ENCODE data around the gene RPS10. TPM values are rescaled to one million over a fixed set of nuclear protein-coding genes. Genes with fewer than 3 reads are reported as not detected.
"Not testable (repeated sequence)": the region's sequence is repeated elsewhere in the genome, so short reads cannot be mapped to it uniquely, and the experiment has no call there.

The RPS10 gene
- total RNA-seq, 5 donors from 2014 or later (not counting 1 experiment from before 2014, with no cell fraction given): 2,352 to 2,733 (median 2,512) TPM

DNA sequence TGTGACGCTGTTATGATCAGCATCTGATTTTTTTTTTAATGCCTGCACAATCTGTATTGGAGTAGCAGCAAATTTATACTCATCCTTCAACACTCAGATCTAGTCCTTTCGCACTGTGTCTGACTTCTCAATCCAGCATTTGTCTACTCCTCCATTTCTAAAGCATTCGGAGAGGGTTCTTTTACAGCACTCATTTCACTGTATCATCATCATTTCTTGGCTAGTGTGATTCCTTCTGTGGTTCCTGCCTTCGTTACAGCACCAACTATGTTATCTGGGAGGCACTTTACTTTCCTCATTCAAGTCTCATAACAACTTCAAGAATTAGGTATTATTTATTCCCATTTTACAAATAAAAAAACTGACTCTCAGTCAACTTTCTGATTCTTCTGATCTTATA is 51.4 kb downstream of the RPS10 start:
- no peaks in the 10 kb centered on the region for H3K27me3 Mint-ChIP-seq
- peaks cover 0 to 2% of the 10 kb centered on the region in 2 experiments for H3K4me1 ChIP-seq (ENCODE audit: control insufficient read depth in 1 of 2, extremely low read depth in 1 of 2, insufficient read depth in 2 of 2, low read length in 2 of 2)
- no peak overlapping the region for H3K27ac Mint-ChIP-seq
- H3K9me3 ChIP-seq: no peaks in the 10 kb centered on the region
- 100% methylated on average over 1 of the region's 4 CpGs for WGBS (ENCODE audit: insufficient coverage)
- H3K27ac ChIP-seq (ENCODE audit: low read length): no peak overlapping the region
- CTCF ChIA-PET: no interaction called here
- H3K36me3 Mint-ChIP-seq: peaks cover 8% of the 10 kb centered on the region
- POLR2A ChIA-PET: no interaction called here
- no peak overlapping the region for H3K4me3 Mint-ChIP-seq
- peaks cover 24 to 33% (median 24%) of the 10 kb centered on the region in 3 donors for H3K4me1 Mint-ChIP-seq
- H3K27me3 ChIP-seq (replicated peaks in 1 of 2; ENCODE audit: control insufficient read depth in 2 of 2, extremely low read depth in 1 of 2, insufficient read depth in 2 of 2, low read length in 1 of 2): no peaks in the 10 kb centered on the region
- peaks cover 0 to 3% of the 10 kb centered on the region in 2 donors for H3K36me3 ChIP-seq (ENCODE audit: control insufficient read depth in 2 of 2, extremely low read depth in 1 of 2, insufficient read depth in 1 of 2, low read length in 1 of 2)
- H3K9me3 Mint-ChIP-seq: no peaks in the 10 kb centered on the region
- no peak for DNase-seq
- no peak overlapping the region for H3K4me3 ChIP-seq (ENCODE audit: control insufficient read depth in 1 of 2, extremely low read depth in 1 of 2, low read length in 1 of 2)
- no peak for ATAC-seq (replicated peaks in 1 of 4)

DNA sequence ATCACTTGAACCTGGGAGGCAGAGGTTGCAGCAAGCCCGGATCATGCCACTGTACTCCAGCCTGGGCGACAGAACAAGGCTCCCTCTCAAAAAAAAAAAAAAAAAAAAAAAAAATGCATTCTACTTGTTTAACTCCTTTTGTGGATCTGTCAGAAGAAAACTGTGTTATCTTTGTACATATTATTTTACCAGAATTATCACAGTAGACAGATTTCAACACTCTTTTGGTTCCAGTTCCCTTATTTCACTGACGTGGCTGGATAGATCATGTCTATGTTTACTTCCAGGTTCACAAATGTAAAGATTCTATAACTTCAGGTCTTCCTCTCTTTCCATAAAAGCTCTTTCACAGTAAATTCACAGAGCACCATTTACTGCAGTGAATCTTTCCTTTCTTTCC is 51.8 kb downstream of the RPS10 start:
- ATAC-seq (replicated peaks in 1 of 4) (no peak), DNase-seq (no peak)
- no peaks in the 10 kb centered on the region for H3K27me3 ChIP-seq (replicated peaks in 1 of 2; ENCODE audit: control insufficient read depth in 2 of 2, extremely low read depth in 1 of 2, insufficient read depth in 2 of 2, low read length in 1 of 2)
- H3K4me1 ChIP-seq (ENCODE audit: control insufficient read depth in 1 of 2, extremely low read depth in 1 of 2, insufficient read depth in 2 of 2, low read length in 2 of 2): peaks cover 0 to 2% of the 10 kb centered on the region in 2 experiments
- no peak overlapping the region for H3K4me3 ChIP-seq (ENCODE audit: control insufficient read depth in 1 of 2, extremely low read depth in 1 of 2, low read length in 1 of 2)
- POLR2A ChIA-PET: no interaction called here
- WGBS (ENCODE audit: insufficient coverage): 100% methylated on average over 1 of the region's 3 CpGs
- H3K27me3 Mint-ChIP-seq: no peaks in the 10 kb centered on the region
- H3K36me3 ChIP-seq (ENCODE audit: control insufficient read depth in 2 of 2, extremely low read depth in 1 of 2, insufficient read depth in 1 of 2, low read length in 1 of 2): peaks cover 0 to 3% of the 10 kb centered on the region in 2 donors
- no peaks in the 10 kb centered on the region for H3K9me3 ChIP-seq
- H3K4me1 Mint-ChIP-seq: peaks cover 27 to 36% (median 28%) of the 10 kb centered on the region in 3 donors
- H3K27ac Mint-ChIP-seq: no peak overlapping the region
- H3K27ac ChIP-seq (ENCODE audit: low read length): no peak overlapping the region
- CTCF ChIA-PET: interaction anchor here in 1 of 2 donors (0.5 kb wide), 1 partner anchor 21 kb away, joined by 3 read pairs; no protein-coding TSS in a partner anchor
- H3K4me3 Mint-ChIP-seq: no peak overlapping the region
- peaks cover 8% of the 10 kb centered on the region for H3K36me3 Mint-ChIP-seq
- no peaks in the 10 kb centered on the region for H3K9me3 Mint-ChIP-seq

DNA sequence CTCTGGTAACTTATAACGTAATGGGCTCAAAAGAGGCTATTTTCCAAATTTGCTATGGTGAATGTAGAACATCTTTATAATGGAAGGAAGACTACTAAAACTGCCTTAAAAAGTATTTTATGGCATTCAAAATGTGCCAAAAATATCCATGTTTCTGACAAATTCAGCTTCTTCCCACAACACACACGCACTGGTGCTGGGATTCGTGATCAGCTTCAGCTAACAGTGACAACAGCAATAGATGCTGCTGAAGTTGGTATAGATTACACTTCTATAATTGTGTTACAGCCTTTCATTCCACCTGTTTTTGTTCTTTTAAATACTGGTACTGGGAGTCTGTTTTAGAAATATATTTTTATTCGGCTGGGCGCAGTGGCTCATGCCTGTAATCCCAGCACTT is 52.4 kb downstream of the RPS10 start:
- WGBS (ENCODE audit: insufficient coverage): 88% methylated on average over 1 of the region's 5 CpGs
- H3K27me3 Mint-ChIP-seq: no peaks in the 10 kb centered on the region
- peaks cover 5% of the 10 kb centered on the region for H3K36me3 Mint-ChIP-seq
- ChIA-PET CTCF (interaction anchor here in 1 of 2 donors (0.5 to 0.6 kb wide), 2 partner anchors 21 to 323 kb away, joined by 3 read pairs; partner anchors contain the start of gene ILRUN), POLR2A (no interaction called here)
- Histone ChIP-seq H3K9me3 (no peaks in the 10 kb centered on the region), H3K4me3 (ENCODE audit: control insufficient read depth in 1 of 2, extremely low read depth in 1 of 2, low read length in 1 of 2) (no peak overlapping the region), H3K36me3 (ENCODE audit: control insufficient read depth in 2 of 2, extremely low read depth in 1 of 2, insufficient read depth in 1 of 2, low read length in 1 of 2) (peaks cover 0 to 3% of the 10 kb centered on the region in 2 donors), H3K27ac (ENCODE audit: low read length) (no peak overlapping the region), H3K27me3 (replicated peaks in 1 of 2; ENCODE audit: control insufficient read depth in 2 of 2, extremely low read depth in 1 of 2, insufficient read depth in 2 of 2, low read length in 1 of 2) (no peaks in the 10 kb centered on the region), H3K4me1 (ENCODE audit: control insufficient read depth in 1 of 2, extremely low read depth in 1 of 2, insufficient read depth in 2 of 2, low read length in 2 of 2) (peaks cover 0 to 2% of the 10 kb centered on the region in 2 experiments)
- no peak overlapping the region for H3K4me3 Mint-ChIP-seq
- H3K27ac Mint-ChIP-seq: no peak overlapping the region
- no peak for DNase-seq
- no peaks in the 10 kb centered on the region for H3K9me3 Mint-ChIP-seq
- H3K4me1 Mint-ChIP-seq: peaks cover 26 to 35% (median 29%) of the 10 kb centered on the region in 3 donors
- ATAC-seq (replicated peaks in 1 of 4): no peak

DNA sequence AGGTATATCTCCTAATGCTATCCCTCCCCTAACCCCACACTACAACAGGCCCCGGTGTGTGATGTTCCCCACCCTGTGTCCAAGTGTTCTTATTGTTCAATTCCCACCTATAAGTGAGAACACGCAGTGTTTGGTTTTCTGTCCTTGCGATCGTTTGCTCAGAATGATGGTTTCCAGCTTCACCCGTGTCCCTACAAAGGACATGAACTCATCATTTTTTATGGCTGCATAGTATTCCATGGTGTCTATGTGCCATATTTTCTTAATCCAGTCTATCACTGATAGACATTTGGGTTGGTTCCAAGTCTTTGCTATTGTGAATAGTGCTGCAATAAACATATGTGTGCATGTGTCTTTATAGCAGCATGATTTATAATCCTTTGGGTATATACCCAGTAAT is 54.0 kb downstream of the RPS10 start:
- POLR2A ChIA-PET; H3K36me3 ChIP-seq (ENCODE audit: control insufficient read depth in 2 of 2, extremely low read depth in 1 of 2, insufficient read depth in 1 of 2, low read length in 1 of 2); H3K36me3 Mint-ChIP-seq; H3K27ac Mint-ChIP-seq; H3K27me3 Mint-ChIP-seq; CTCF ChIA-PET; H3K27me3 ChIP-seq (replicated peaks in 1 of 2; ENCODE audit: control insufficient read depth in 2 of 2, extremely low read depth in 1 of 2, insufficient read depth in 2 of 2, low read length in 1 of 2); H3K27ac ChIP-seq (ENCODE audit: low read length); H3K4me3 Mint-ChIP-seq; DNase-seq; H3K9me3 ChIP-seq; H3K4me3 ChIP-seq (ENCODE audit: control insufficient read depth in 1 of 2, extremely low read depth in 1 of 2, low read length in 1 of 2); H3K4me1 ChIP-seq (ENCODE audit: control insufficient read depth in 1 of 2, extremely low read depth in 1 of 2, insufficient read depth in 2 of 2, low read length in 2 of 2); H3K9me3 Mint-ChIP-seq; ATAC-seq (replicated peaks in 1 of 4): not testable (repeated sequence)
- 93% methylated on average over 3 of the region's 5 CpGs for WGBS (ENCODE audit: insufficient coverage)
- H3K4me1 Mint-ChIP-seq: peaks cover 29 to 37% (median 35%) of the 10 kb centered on the region in 3 donors

DNA sequence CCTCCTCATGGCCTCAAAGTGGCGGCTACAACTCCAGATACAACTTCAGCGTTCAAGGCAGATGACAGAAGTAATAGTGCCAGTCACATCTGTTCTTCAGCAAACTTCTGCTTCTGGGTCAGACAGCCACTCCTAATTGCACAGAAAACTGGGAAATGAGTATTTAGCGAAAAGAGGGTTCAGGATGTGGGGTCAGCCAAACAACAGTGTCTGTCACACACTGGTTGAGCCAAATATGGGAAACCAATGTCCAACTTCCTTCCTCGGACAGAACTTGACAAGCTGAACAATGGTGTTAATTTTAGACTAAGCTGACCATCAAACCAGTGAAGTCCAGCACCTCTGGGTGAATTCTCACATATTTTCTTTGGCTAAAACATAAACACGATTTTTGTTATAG is 55.5 kb downstream of the RPS10 start:
- no peak overlapping the region for H3K4me3 Mint-ChIP-seq
- H3K4me1 Mint-ChIP-seq: peaks cover 32 to 44% (median 35%) of the 10 kb centered on the region in 3 donors
- H3K36me3 ChIP-seq (ENCODE audit: control insufficient read depth in 2 of 2, extremely low read depth in 1 of 2, insufficient read depth in 1 of 2, low read length in 1 of 2): peaks cover 0 to 3% of the 10 kb centered on the region in 2 donors
- H3K4me1 ChIP-seq (ENCODE audit: control insufficient read depth in 1 of 2, extremely low read depth in 1 of 2, insufficient read depth in 2 of 2, low read length in 2 of 2): peaks cover 0 to 2% of the 10 kb centered on the region in 2 experiments
- no peaks in the 10 kb centered on the region for H3K9me3 Mint-ChIP-seq
- H3K27ac Mint-ChIP-seq: no peak overlapping the region
- ChIA-PET POLR2A (no interaction called here), CTCF (no interaction called here)
- H3K4me3 ChIP-seq (ENCODE audit: control insufficient read depth in 1 of 2, extremely low read depth in 1 of 2, low read length in 1 of 2): no peak overlapping the region
- ATAC-seq (replicated peaks in 1 of 4): no peak
- no peak overlapping the region for H3K27ac ChIP-seq (ENCODE audit: low read length)
- 100% methylated on average over 1 of the region's 5 CpGs for WGBS (ENCODE audit: insufficient coverage)
- H3K27me3 ChIP-seq (replicated peaks in 1 of 2; ENCODE audit: control insufficient read depth in 2 of 2, extremely low read depth in 1 of 2, insufficient read depth in 2 of 2, low read length in 1 of 2): no peaks in the 10 kb centered on the region
- H3K9me3 ChIP-seq: no peaks in the 10 kb centered on the region
- no peaks in the 10 kb centered on the region for H3K27me3 Mint-ChIP-seq
- DNase-seq: no peak
- H3K36me3 Mint-ChIP-seq: peaks cover 7% of the 10 kb centered on the region

DNA sequence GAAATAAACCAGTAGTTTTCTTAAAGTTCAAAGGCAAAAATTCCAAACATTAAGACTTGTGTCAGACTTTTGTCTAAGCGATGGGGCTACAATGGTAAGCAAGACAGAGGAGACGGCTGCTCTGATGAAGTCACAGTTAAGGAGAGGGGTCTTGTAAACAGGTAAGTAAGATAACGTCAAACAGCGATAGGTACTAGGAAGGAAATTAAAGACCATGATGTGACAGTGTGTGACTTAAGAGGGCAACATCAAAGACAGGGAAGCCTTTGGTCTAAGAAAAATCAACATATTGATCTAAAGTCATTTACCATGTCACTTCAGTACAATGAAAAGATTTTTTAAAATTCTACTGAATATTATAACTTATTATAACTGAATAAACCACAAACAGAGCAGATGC is 56.5 kb downstream of the RPS10 start:
- H3K27ac Mint-ChIP-seq: no peak overlapping the region

More for the DNA sequence above, 56.5 kb downstream of the RPS10 start:
- Histone ChIP-seq H3K4me1 (ENCODE audit: control insufficient read depth in 1 of 2, extremely low read depth in 1 of 2, insufficient read depth in 2 of 2, low read length in 2 of 2) (no peaks in the 10 kb centered on the region), H3K4me3 (ENCODE audit: control insufficient read depth in 1 of 2, extremely low read depth in 1 of 2, low read length in 1 of 2) (no peak overlapping the region), H3K27me3 (replicated peaks in 1 of 2; ENCODE audit: control insufficient read depth in 2 of 2, extremely low read depth in 1 of 2, insufficient read depth in 2 of 2, low read length in 1 of 2) (no peaks in the 10 kb centered on the region), H3K27ac (ENCODE audit: low read length) (no peak overlapping the region), H3K9me3 (no peaks in the 10 kb centered on the region), H3K36me3 (ENCODE audit: control insufficient read depth in 2 of 2, extremely low read depth in 1 of 2, insufficient read depth in 1 of 2, low read length in 1 of 2) (peaks cover 0 to 3% of the 10 kb centered on the region in 2 donors)
- DNase-seq: no peak
- H3K4me1 Mint-ChIP-seq: peaks cover 35 to 47% (median 37%) of the 10 kb centered on the region in 3 donors
- no peak overlapping the region for H3K4me3 Mint-ChIP-seq
- WGBS (ENCODE audit: insufficient coverage): 73% methylated on average over 3 of the region's 4 CpGs
- H3K9me3 Mint-ChIP-seq: no peaks in the 10 kb centered on the region
- H3K27me3 Mint-ChIP-seq: no peaks in the 10 kb centered on the region
- CTCF ChIA-PET: no interaction called here
- POLR2A ChIA-PET: no interaction called here
- peak in 1 of 4 experiments; percentile 67 for ATAC-seq (replicated peaks in 1 of 4)
- H3K36me3 Mint-ChIP-seq: peaks cover 7% of the 10 kb centered on the region

Data from T-cell (primary cell).